ENCODE measurements around the gene OSER1. TPM values are rescaled to one million over a fixed set of nuclear protein-coding genes. Genes with fewer than 3 reads are reported as not detected.

OSER1 gene
- total RNA-seq, 4 donors from 2014 or later = 36.2 to 56.4 (median 43.0) TPM

GRCh38 chr20:44180814-44181213, 29.8 kb downstream of the OSER1 start:
- Histone ChIP-seq H3K27me3 (no peaks in the 10 kb centered on the region), H3K4me1 (no peaks in the 10 kb centered on the region), H3K4me3 (replicated peaks in 1 of 3) (no peak overlapping the region), H3K9me3 (no peaks in the 10 kb centered on the region), H3K36me3 (no peaks in the 10 kb centered on the region), H3K27ac (no peak overlapping the region)
- no peak for DNase-seq
- TF ChIP-seq POLR2A (IDR thresholded peaks at IDR 0.05) = no peak
- TF ChIP-seq, protein P1, sequence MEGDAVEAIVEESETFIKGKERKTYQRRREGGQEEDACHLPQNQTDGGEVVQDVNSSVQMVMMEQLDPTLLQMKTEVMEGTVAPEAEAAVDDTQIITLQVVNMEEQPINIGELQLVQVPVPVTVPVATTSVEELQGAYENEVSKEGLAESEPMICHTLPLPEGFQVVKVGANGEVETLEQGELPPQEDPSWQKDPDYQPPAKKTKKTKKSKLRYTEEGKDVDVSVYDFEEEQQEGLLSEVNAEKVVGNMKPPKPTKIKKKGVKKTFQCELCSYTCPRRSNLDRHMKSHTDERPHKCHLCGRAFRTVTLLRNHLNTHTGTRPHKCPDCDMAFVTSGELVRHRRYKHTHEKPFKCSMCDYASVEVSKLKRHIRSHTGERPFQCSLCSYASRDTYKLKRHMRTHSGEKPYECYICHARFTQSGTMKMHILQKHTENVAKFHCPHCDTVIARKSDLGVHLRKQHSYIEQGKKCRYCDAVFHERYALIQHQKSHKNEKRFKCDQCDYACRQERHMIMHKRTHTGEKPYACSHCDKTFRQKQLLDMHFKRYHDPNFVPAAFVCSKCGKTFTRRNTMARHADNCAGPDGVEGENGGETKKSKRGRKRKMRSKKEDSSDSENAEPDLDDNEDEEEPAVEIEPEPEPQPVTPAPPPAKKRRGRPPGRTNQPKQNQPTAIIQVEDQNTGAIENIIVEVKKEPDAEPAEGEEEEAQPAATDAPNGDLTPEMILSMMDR (IDR thresholded peaks at IDR 0.05) = no peak
- intact Hi-C loops (cut with DNase I) = no loop called here
- WGBS, 2 donors = 28 to 32% methylated on average over 9 of the region's 9 CpGs

- H3K36me3 ChIP-seq = no peaks in the 10 kb centered on the region
- H3K4me3 ChIP-seq (replicated peaks in 1 of 3) = no peak overlapping the region
- no peaks in the 10 kb centered on the region for H3K27me3 ChIP-seq
- no peak for DNase-seq
- intact Hi-C loops (cut with DNase I) = no loop called here
- H3K4me1 ChIP-seq = no peaks in the 10 kb centered on the region
- WGBS, 2 donors = 61 to 70% methylated on average over 11 to 14 of the region's 14 CpGs
- H3K9me3 ChIP-seq = no peaks in the 10 kb centered on the region
- no peak for TF ChIP-seq POLR2A (IDR thresholded peaks at IDR 0.05)
- TF ChIP-seq, protein P1 (IDR thresholded peaks at IDR 0.05) = no peak
- no peak overlapping the region for H3K27ac ChIP-seq
Observed at GRCh38 chr20:44176833-44177534, 33.6 kb downstream of the OSER1 start.

DNA sequence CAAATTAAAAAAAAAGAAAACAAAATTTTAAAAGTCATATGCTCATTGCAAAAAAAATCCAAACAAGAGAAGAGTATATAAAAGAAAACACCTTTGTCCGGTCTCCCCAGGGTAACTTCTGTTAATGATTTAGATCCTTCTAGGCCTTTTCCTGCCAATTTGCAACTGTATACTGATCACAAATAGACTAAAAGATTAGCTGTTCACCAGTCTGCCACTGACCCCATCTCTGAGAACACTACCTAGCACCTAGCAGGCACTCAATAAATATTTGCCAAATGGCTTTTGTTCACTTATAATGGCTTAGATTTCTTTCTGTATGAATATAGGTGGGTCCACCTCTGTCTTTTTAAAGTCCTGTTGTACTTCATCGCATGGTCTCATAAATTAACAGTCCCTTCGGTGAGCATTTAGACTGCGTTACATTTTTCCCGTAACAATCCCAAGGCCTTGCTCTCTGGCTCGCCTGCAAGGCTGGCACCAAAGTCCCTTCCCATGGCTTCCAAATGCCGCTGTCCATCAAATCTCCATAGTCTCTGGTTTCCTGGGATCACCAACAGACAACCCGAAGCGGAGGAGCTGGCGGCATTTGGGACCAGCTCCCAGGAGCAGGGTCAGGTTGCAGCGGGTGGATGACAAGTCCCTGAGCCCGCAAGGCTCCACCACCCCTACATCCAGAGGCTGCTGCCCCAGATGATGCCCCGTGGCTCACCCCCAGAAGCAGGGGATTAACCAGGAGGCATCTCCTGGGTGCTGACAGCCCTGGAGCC, 35.4 kb downstream of the OSER1 start:
- H3K4me3 ChIP-seq (replicated peaks in 1 of 3) = no peak overlapping the region
- no peak for DNase-seq
- H3K9me3 ChIP-seq = no peaks in the 10 kb centered on the region
- intact Hi-C loops (cut with DNase I) = no loop called here
- no peaks in the 10 kb centered on the region for H3K27me3 ChIP-seq
- no peaks in the 10 kb centered on the region for H3K36me3 ChIP-seq
- TF ChIP-seq POLR2A (IDR thresholded peaks at IDR 0.05) = no peak
- TF ChIP-seq, protein P1 (IDR thresholded peaks at IDR 0.05) = no peak
- no peaks in the 10 kb centered on the region for H3K4me1 ChIP-seq
- no peak overlapping the region for H3K27ac ChIP-seq
- WGBS, 2 donors = 91 to 96% methylated on average over 8 to 13 of the region's 13 CpGs

DNA sequence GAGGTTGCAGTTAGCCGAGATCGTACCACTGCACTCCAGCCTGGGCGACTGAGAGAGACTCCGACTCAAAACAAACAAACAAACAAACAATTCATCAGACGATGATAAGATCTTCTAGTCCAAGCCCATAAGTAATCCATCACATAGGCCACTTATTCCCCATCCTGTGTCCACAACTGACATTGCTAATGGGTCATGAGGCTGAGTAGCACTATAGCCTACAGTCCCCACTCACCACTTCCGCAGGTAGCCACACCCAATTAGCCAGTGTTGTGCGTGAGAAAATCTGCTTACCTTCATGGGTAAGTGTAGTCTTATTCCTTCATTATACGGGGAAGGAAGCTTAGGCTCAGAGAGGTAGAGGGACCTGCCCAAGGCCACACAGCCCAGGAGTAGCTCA, 36.7 kb downstream of the OSER1 start:
- TF ChIP-seq, protein P1 (IDR thresholded peaks at IDR 0.05) = no peak
- TF ChIP-seq POLR2A (IDR thresholded peaks at IDR 0.05) = no peak
- WGBS, 2 donors = 69 to 77% methylated on average over 8 of the region's 8 CpGs
- no peaks in the 10 kb centered on the region for H3K27me3 ChIP-seq
- H3K4me1 ChIP-seq = no peaks in the 10 kb centered on the region
- H3K9me3 ChIP-seq = no peaks in the 10 kb centered on the region
- no peak for DNase-seq
- no peak overlapping the region for H3K4me3 ChIP-seq (replicated peaks in 1 of 3)
- no peaks in the 10 kb centered on the region for H3K36me3 ChIP-seq
- intact Hi-C loops (cut with DNase I) = no loop called here
- H3K27ac ChIP-seq = no peak overlapping the region

- Histone ChIP-seq H3K4me3 (replicated peaks in 1 of 3) (no peak overlapping the region), H3K27me3 (no peaks in the 10 kb centered on the region), H3K36me3 (no peaks in the 10 kb centered on the region), H3K27ac (no peak overlapping the region), H3K9me3 (no peaks in the 10 kb centered on the region), H3K4me1 (no peaks in the 10 kb centered on the region)
- no peak for DNase-seq
- no peak for TF ChIP-seq POLR2A (IDR thresholded peaks at IDR 0.05)
- TF ChIP-seq, protein P1 (IDR thresholded peaks at IDR 0.05) = no peak
- intact Hi-C loops (cut with DNase I) = no loop called here
- WGBS, 2 donors = 86 to 87% methylated on average over 5 of the region's 5 CpGs
Observed at GRCh38 chr20:44173116-44173515, 37.5 kb downstream of the OSER1 start.
